ENCODE measurements around the gene HSPA1A. TPM values are rescaled to one million over a fixed set of nuclear protein-coding genes. Genes with fewer than 3 reads are reported as not detected.

Gene HSPA1A
- total and polyA plus RNA-seq, 9 of the 15 experiments (the other 6 are each of a cell fraction or from before 2014, with no cell fraction given), result 2.2 to 273 (median 107) TPM

DNA sequence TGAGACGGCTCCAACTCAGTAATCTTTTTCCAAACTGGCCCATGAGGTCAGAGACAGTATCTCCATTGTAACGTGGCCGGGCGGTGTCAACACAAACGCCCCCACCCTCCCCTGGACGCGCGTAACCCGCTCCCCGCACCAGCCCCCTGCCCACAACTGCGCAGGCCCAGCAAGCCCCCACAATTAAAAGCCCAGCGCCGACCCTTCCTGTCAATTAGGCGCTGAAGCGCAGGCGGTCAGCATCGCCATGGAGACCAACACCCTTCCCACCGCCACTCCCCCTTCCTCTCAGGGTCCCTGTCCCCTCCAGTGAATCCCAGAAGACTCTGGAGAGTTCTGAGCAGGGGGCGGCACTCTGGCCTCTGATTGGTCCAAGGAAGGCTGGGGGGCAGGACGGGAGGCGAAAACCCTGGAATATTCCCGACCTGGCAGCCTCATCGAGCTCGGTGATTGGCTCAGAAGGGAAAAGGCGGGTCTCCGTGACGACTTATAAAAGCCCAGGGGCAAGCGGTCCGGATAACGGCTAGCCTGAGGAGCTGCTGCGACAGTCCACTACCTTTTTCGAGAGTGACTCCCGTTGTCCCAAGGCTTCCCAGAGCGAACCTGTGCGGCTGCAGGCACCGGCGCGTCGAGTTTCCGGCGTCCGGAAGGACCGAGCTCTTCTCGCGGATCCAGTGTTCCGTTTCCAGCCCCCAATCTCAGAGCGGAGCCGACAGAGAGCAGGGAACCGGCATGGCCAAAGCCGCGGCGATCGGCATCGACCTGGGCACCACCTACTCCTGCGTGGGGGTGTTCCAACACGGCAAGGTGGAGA, at the start of gene HSPA1A, which contains the start of gene HSPA1L (continued):
- no peak for TF ChIP-seq CHD4 (IDR thresholded peaks at IDR 0.05; ENCODE audit: insufficient read depth, insufficient replicate concordance, low read depth, low read length, poor library complexity, severe bottlenecking)
- TF ChIP-seq GTF2E2 (tag; IDR thresholded peaks at IDR 0.05), result peak; percentile 95
- peak; percentile 99 for TF ChIP-seq POLR2AphosphoS5 (IDR thresholded peaks at IDR 0.05; ENCODE audit: control insufficient read depth, insufficient read depth, low read depth, low read length)
- TF ChIP-seq, protein P1, sequence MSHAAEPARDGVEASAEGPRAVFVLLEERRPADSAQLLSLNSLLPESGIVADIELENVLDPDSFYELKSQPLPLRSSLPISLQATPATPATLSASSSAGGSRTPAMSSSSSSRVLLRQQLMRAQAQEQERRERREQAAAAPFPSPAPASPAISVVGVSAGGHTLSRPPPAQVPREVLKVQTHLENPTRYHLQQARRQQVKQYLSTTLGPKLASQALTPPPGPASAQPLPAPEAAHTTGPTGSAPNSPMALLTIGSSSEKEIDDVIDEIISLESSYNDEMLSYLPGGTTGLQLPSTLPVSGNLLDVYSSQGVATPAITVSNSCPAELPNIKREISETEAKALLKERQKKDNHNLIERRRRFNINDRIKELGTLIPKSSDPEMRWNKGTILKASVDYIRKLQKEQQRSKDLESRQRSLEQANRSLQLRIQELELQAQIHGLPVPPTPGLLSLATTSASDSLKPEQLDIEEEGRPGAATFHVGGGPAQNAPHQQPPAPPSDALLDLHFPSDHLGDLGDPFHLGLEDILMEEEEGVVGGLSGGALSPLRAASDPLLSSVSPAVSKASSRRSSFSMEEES (CRISPR knock-in tag; IDR thresholded peaks at IDR 0.05), result 0 out of 2 replicates have a peak, but pooled peaks have one; percentile 0
- TF ChIP-seq, protein P2, sequence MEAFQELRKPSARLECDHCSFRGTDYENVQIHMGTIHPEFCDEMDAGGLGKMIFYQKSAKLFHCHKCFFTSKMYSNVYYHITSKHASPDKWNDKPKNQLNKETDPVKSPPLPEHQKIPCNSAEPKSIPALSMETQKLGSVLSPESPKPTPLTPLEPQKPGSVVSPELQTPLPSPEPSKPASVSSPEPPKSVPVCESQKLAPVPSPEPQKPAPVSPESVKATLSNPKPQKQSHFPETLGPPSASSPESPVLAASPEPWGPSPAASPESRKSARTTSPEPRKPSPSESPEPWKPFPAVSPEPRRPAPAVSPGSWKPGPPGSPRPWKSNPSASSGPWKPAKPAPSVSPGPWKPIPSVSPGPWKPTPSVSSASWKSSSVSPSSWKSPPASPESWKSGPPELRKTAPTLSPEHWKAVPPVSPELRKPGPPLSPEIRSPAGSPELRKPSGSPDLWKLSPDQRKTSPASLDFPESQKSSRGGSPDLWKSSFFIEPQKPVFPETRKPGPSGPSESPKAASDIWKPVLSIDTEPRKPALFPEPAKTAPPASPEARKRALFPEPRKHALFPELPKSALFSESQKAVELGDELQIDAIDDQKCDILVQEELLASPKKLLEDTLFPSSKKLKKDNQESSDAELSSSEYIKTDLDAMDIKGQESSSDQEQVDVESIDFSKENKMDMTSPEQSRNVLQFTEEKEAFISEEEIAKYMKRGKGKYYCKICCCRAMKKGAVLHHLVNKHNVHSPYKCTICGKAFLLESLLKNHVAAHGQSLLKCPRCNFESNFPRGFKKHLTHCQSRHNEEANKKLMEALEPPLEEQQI (IDR thresholded peaks at IDR 0.05), result no peak
- TF ChIP-seq, protein P3, sequence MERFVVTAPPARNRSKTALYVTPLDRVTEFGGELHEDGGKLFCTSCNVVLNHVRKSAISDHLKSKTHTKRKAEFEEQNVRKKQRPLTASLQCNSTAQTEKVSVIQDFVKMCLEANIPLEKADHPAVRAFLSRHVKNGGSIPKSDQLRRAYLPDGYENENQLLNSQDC (CRISPR knock-in tag; IDR thresholded peaks at IDR 0.05), result peak; percentile 97
- TF ChIP-seq, protein P4, sequence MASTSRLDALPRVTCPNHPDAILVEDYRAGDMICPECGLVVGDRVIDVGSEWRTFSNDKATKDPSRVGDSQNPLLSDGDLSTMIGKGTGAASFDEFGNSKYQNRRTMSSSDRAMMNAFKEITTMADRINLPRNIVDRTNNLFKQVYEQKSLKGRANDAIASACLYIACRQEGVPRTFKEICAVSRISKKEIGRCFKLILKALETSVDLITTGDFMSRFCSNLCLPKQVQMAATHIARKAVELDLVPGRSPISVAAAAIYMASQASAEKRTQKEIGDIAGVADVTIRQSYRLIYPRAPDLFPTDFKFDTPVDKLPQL (IDR thresholded peaks at IDR 0.05; ENCODE audit: extremely low read depth, insufficient read length), result peak; percentile 98
- TF ChIP-seq CREB1 (IDR thresholded peaks at IDR 0.05), result peak; percentile 39; the same call in 1 of the 2 replicates
- peak; percentile 73; the same call in 1 of the 2 replicates for TF ChIP-seq CREB1 (CRISPR knock-in tag; IDR thresholded peaks at IDR 0.05)
- peak; percentile 58 for TF ChIP-seq MYC (IDR thresholded peaks at IDR 0.05; ENCODE audit: low read depth, low read length)
- peak; percentile 86; the same call in 1 of the 2 replicates for TF ChIP-seq MYC (CRISPR knock-in tag; IDR thresholded peaks at IDR 0.05; ENCODE audit: borderline replicate concordance, low read depth)
- peak; percentile 95; the same call in 1 of the 2 replicates for TF ChIP-seq PHB (CRISPR knock-in tag; IDR thresholded peaks at IDR 0.05)
- TF ChIP-seq ZNF507 (tag; conservative IDR thresholded peaks at IDR 0.05), result no peak
- TF ChIP-seq, protein P5, sequence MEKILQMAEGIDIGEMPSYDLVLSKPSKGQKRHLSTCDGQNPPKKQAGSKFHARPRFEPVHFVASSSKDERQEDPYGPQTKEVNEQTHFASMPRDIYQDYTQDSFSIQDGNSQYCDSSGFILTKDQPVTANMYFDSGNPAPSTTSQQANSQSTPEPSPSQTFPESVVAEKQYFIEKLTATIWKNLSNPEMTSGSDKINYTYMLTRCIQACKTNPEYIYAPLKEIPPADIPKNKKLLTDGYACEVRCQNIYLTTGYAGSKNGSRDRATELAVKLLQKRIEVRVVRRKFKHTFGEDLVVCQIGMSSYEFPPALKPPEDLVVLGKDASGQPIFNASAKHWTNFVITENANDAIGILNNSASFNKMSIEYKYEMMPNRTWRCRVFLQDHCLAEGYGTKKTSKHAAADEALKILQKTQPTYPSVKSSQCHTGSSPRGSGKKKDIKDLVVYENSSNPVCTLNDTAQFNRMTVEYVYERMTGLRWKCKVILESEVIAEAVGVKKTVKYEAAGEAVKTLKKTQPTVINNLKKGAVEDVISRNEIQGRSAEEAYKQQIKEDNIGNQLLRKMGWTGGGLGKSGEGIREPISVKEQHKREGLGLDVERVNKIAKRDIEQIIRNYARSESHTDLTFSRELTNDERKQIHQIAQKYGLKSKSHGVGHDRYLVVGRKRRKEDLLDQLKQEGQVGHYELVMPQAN (IDR thresholded peaks at IDR 0.05; ENCODE audit: borderline replicate concordance), result peak; percentile 36
- no peak for TF ChIP-seq ZFP36 (IDR thresholded peaks at IDR 0.05; ENCODE audit: low read depth, low read length, partially characterized antibody)
- peak; percentile 74; the same call in 1 of the 2 replicates for TF ChIP-seq ZNF232 (CRISPR knock-in tag; IDR thresholded peaks at IDR 0.05)
- TF ChIP-seq, protein P6, sequence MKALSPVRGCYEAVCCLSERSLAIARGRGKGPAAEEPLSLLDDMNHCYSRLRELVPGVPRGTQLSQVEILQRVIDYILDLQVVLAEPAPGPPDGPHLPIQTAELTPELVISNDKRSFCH (CRISPR knock-in tag; IDR thresholded peaks at IDR 0.05), result no peak
- TF ChIP-seq, protein P6 (tag; IDR thresholded peaks at IDR 0.05), result peak; percentile 82
